PC-3 (cell line): Measurements from ENCODE around the gene NEXN.

Source experiments
- EZH2 ChIP-seq: fragments of 300-600 bp; sonication (generic); IDR thresholded peaks from one replicate; pipeline ENCODE4 v1.6.1; 2017; ENCODE audit warnings: antibody characterized with exemption, mild to moderate bottlenecking, low read length; ENCODE audit not compliant: unreplicated experiment
- EZH2phosphoT487 ChIP-seq: fragments of 300-600 bp; sonication (generic); IDR thresholded peaks from 2 replicates; pipeline ENCODE4 v1.6.1; 2018; ENCODE audit warnings: mild to moderate bottlenecking, antibody characterized with exemption, low read length, borderline replicate concordance
- TF ChIP-seq, protein P1 (sequence below): fragments of 300-600 bp; sonication (generic); conservative IDR thresholded peaks from 2 replicates; pipeline ENCODE4 v1.5.1; 2017; ENCODE audit warnings: antibody characterized with exemption, low read depth, mild to moderate bottlenecking, low read length

DNA sequence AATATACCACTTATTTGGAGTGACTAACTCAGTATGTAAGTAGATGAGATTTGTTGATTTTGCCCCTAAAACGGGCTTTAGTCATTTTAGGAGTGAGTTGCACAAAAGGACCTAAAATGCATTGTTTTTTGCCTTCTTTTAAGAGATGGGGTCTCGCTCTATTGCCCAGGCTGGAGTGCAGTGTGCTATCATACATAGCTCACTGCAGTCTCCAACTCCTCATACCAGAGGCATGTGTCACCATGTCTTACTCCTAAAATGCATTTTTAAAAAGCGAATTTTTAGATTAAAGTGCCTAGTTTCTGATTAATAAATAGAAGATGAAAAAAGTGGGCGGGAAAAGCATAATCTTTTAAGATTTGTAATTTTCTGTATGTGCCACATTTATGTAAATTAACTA is 11.5 kb upstream of the NEXN start:
- TF ChIP-seq, protein P1, sequence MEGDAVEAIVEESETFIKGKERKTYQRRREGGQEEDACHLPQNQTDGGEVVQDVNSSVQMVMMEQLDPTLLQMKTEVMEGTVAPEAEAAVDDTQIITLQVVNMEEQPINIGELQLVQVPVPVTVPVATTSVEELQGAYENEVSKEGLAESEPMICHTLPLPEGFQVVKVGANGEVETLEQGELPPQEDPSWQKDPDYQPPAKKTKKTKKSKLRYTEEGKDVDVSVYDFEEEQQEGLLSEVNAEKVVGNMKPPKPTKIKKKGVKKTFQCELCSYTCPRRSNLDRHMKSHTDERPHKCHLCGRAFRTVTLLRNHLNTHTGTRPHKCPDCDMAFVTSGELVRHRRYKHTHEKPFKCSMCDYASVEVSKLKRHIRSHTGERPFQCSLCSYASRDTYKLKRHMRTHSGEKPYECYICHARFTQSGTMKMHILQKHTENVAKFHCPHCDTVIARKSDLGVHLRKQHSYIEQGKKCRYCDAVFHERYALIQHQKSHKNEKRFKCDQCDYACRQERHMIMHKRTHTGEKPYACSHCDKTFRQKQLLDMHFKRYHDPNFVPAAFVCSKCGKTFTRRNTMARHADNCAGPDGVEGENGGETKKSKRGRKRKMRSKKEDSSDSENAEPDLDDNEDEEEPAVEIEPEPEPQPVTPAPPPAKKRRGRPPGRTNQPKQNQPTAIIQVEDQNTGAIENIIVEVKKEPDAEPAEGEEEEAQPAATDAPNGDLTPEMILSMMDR, result no peak
- TF ChIP-seq EZH2 (no peak), EZH2phosphoT487 (no peak)
